Right hindlimb (tissue), 1 donor: ENCODE data around the gene RASA3.
A peak's percentile ranks its signal among the peaks of the same experiment; 100 is the strongest.

ENCODE experiments used
- DNase-seq: peaks from one replicate; pipeline ENCODE4 v3.0.0-alpha.2; 2018

Gene RASA3

DNA sequence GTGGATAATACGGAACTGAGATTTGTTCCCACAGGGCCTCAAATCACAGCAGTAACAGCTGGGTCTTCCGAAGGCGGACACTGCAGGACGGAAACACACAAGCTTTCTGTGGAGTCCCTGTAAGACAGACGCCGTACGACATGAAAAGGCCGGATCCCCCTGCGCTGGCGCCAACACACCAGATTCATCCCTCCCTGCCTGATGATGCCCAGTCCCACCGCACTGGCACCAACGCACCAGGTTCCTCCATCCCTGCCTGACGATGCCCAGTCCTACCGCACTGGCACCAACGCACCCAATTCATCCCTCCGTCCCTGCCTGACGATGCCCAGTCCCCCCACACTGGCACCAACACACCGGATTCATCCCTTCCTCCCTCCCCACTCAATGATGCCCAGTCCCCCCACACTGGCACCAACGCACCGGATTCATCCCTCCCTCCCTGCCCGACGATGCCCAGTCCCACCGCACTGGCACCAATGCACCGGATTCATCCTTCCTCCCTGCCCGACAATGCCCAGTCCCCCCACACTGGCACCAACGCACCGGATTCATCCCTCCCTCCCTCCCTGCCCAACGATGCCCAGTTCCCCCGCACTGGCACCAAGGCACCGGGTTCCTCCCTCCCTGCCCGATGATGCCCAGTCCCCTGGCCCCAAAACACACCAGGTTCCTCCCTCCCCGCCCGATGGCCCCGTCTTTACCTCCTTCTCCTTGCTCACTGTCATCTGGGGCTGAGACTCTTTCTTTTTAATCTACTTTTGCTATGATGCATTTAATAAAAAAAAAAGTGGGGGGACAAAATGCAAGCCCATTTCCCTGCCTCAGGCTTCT, 55.1 kb downstream of the RASA3 start:
- DNase-seq: peak; percentile 15

DNA sequence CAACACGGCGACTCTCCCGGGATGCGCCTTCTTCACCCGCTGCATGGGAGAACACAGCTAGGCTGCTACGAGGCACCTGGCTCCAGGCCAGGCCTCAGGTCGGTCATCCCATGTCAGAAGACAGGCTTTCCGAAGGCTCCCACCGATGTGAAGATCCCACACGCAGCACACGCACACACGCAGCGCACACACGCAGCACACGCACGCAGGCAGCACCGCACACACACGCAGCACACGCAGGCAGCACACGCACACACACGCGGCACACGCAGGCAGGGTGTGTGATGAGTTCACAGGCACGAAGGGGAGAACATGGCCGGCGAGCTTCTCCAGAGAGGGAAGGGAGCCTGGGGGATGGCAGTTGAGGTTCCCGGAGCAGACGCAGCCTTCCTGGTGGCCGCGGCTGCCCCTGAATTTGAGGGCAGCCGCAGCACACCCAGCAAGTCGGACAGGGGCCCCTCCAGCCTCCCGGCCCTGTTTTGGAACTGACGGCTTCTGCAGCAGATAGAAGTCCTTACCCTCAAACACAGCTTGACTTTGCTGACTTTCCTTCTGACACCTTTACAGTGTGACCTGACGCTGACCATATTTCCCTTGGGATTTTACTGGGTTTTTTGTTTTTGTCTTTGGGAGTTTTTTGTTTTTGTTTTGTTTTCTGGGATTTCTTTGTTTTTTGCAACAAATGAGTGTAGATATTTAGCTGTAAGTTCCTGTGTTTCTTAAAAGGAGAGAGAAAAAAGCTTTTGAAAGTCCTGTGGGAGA, 55.9 kb downstream of the RASA3 start:
- peak; percentile 19 for DNase-seq

DNA sequence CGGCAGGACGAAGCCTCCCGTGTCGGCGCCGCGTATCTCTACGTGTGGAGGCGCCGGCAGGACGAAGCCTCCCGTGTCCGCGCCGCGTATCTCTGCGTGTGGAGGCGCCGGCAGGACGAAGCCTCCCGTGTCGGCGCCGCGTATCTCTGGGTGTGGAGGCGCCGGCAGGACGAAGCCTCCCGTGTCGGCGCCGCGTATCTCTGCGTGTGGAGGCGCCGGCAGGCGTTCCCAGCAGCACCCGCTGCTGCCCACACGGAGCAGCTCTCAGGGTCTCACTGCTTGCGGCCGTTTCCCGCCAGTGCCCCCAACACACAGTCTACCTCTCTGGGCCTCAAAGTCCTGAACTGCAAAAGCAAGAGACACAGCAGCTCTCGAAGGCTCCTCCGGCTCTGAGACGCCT, 56.6 kb downstream of the RASA3 start:
- peak; percentile 4 for DNase-seq

DNA sequence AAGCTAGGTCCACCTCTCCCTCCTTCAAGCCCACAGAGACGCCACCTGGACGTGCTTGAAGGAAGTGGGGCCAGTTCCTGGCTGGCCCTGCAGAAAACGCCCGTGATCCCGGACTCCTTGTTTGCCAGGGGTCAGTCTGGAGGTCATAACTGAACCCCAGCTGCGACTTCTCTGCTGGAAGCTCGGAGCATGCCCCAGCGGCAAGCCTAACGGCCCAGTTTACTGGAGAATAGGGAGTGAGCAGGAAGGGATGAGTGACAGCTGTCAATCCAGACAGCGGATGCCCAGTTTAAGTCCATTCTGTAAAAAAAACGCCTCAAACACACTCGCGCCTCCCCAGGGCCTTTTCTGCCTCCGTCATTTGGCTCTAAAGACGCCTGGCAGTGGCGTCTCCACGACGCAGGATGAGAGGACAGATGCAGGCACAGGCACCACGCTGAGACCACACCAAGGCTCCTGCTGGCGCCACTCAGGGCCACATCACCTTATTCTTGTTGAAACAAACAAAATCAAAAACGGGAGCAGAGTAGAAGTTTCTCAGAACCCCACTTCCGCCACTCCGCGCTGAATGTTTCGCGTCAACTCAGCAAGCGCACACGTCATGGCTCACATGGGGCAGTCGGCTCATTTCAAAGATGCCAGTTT, 57.6 kb downstream of the RASA3 start:
- peak; percentile 27 for DNase-seq

DNA sequence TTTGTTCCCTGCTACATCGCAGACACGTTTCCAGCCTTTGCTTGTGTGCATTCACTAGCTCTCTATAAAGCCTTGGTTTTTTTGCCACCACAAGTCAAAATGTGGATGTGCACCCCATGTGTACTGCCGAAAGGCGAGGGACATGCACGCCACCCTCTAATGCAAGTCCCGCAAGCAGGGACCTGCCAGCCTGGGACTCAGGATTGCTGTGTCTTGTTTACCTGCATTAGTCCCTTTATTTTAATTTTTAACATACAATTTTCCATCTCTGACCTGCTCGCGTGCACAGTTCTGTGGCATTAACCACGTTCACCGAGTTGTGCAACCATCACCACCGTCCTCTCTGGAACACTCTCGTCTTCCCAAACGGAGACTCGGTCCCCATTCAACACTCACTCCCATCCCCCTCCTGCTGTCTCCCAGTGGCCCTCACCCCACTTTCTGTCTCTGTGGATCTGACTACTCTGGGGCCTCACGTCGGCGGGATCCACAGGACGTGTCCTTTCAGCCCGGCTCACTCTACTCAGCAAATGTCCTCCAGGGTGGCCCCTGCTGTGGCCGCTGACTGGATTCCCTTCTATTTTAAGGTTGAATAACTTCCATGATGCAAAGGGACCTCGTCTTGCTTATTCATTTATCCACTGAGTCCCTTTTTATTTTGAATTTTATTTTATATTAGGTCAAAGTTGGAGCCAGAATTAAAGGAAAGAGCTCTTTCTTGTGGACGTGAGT, 58.4 kb downstream of the RASA3 start:
- DNase-seq: peak; percentile 14

DNA sequence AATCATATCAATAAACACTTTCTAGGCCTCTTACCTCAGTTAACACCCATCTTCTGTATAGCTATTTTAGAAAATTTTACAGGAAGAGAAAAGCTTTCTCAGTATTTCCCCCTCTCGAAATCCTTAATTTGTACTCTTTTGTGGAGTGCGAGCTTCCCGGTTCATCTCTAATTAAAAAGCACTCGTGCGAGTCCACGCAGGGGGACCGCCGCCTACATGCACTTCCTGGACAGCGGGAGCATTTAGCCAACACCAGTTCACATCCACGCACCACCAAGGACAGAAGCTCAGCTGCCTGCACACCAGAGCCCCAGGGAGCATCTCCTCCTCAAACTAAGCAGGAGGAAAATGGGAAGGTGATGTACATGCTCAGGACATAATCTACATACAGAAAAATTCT, 60.0 kb downstream of the RASA3 start:
- peak; percentile 7 for DNase-seq

DNA sequence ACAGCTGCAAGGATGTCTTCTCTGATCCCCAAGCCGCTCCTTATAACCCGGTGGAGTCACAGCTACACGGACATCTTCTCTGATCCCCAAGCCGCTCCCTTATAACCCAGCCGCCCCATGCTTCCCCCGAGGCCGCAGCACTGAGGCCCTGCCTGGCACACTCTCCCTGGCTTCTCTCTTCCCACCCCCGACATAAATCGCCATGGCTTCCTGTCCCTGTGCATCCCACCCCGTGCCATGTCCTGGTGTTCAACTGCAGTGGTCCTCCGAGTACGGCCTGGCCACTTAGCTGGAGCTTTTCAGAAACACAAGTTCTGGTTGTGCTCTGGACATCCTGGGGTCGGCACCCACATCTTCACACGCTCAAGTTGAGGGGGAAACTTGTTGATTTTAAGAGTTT, 60.4 kb downstream of the RASA3 start:
- DNase-seq: peak; percentile 20

DNA sequence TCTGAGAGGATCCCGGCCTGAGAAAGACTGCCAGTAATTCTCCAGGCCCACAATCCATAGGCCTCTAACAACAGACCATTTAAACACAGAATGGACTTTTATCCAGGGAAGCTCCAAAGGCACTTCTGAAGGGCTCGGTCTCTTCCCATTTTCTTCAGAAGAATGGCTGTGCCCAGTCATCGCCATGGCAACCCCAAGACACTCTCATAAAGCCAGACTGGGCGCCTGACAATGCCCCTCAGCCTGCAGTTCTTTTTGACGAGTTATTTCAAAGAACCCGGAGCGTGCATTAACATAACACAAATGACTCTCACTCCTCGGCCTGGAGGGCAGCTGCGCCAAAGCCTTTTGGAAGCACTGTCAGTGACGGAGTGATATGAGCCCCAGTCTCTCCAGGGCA, 61.0 kb downstream of the RASA3 start:
- DNase-seq: peak; percentile 6

DNA sequence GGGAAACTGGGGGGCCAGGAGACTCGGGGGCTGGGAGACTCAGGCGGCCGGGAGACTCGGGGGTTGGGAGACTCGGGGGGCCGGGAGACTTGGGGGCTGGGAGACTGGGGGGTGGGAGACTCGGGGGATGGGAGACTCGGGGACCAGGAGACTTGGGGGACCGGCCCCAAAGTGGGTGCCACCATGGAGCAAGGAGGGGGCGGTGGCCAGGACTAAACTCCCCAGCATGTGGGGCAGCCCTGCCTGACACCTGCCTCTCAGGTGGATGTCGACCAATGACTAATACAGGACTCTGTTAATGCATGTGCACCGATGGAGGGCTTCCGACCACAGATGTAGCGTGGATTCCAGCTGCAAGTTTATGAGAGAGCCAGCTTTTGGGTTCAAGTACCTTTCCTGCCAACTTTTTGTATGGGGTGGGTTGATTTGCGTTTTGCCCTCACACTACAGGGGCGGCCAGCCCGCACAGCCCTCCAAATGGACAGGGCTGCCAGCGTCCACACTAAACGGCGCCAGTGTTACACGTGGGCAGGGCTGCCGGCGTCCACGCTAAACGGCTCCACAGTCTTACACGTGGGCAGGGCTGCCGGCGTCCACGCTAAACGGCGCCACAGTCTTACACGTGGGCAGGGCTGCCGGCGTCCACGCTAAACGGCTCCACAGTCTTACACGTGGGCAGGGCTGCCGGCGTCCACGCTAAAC, 62.2 kb downstream of the RASA3 start:
- no peak for DNase-seq

DNA sequence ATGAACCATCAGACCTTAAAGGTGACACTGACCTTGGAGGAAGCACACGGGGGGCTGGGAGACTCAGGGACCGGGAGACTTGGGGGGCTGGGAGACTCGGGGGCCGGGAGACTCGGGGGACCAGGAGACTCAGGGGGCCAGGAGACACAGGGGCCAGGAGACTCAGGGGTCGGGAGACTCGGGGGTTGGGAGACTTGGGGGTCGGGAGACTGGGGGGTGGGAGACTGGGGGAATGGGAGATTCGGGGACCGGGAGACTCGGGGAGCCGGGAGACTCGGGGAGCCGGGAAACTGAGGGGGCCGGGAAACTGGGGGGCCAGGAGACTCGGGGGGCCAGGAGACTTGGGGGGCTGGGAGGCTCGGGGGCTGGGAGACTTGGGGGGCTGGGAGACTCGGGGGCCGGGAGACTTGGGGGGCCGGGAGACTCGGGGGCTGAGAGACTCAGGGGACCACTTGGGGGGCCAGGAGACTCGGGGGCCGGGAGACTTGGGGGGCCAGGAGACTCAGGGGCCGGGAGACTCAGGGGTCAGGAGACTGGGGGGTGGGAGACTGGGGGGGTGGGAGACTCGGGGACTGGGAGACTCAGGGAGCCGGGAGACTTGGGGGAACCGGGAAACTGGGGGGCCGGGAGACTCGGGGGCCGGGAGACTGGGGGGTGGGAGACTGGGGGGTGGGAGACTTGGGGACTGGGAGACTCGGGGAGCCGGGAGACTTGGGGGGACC, 62.9 kb downstream of the RASA3 start:
- DNase-seq: peak; percentile 20

DNA sequence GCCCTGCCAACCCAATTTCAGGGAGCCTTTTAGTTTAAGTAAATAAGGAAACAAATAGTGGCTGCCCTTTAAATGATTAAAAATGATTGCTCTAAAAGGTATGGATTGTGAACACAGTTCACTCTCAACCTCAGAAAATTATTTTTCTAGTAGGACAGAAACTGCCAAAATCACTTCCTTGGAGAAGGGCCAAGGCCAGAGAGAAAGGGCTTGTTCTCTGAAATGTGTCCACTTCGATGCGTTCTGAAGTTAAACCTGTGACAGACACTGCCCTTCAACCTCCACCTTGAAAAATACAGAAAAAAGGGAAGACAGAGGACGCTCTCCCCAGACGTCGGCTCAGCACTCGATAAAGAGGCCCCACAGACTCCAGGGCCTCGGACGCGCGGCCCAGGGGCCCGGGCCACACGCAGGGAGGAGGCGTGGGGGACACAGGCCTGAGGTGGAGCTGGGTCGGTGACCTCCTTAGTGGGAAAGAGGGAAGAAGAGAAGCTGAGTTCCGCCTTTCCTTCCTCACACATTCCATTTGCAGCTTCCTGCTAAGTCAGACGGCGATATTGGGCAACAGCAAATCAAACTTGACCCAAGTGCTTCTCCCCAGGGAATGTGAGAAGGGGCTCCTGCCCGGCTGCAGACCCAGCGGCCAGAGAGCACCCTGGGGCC, 63.6 kb downstream of the RASA3 start:
- DNase-seq: no peak

DNA sequence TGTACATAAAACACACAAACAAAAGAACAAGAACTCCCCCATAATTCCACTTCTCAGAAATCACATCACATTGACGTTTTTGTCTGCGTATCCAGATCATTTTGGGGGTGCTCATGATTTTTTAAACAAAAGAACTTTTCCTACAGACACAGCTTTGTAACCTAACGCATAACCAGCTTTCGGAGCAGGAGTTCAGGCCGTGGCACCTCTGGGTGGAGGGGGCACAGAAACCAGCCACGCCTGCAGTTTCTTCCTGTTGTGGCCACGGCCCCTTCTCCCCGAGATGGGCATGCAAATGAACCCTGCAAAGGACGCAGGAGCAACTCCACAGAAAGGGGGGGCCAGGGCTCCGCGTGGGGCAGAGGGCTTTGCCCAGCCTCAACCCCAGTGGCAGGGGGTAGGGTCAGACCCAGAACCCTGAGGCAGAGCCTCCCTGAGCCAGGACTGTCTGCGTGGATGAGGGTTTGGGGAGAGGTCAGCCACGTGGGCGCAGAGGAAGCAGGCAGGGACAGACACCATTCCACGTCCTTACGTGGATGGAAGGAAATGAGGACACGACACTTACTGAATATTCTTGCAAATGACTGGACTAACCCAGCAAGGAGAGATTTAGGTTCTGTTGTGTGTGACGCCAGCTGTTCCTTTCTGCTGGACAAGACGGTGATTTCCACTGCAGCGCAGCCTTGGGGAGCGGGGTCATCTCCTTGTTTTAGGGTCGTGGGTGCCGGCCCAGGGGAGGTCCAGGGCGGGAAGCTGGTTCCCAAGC, 64.4 kb downstream of the RASA3 start:
- DNase-seq: no peak

DNA sequence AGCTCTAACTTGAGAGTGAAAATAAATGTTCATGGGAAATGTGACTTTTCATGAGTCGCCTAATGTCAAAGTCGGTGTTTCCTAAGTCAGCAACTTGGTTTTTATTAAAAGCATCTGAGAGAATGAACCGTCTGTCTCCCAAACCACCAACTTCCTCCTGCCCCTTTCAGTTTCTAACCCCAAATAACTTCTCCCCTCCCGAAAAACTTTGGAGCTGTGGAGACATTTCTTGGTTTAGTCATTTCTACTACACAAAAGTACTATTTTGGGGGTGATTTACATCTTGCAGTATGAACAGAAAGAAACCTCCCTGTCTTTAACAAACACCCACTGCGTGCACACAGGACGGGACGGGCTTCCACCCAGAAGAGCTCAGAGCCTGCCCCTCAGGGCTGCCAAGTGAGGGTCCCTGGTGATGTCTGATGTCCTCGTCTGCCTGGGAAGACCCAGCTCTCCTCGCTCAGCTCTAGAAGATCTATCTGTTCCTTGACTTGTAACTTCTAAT, 65.0 kb downstream of the RASA3 start:
- no peak for DNase-seq

DNA sequence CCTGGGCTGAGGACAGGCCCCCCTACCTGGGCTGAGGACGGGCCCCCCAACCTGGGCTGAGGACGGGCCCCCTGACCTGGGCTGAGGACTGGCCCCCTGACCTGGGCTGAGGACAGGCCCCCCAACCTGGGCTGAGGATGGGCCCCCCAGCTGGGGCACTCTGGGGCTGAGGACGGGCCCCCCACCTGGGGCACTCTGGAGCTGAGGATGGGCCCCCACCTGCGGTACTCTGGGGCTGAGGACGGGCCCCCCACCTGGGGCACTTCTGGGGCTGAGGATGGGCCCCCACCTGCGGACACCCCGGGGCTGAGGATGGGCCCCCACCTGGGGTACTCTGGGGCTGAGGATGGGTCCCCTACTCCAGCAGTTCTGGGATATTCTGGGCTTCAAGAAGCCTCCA, 65.5 kb downstream of the RASA3 start:
- DNase-seq: no peak

DNA sequence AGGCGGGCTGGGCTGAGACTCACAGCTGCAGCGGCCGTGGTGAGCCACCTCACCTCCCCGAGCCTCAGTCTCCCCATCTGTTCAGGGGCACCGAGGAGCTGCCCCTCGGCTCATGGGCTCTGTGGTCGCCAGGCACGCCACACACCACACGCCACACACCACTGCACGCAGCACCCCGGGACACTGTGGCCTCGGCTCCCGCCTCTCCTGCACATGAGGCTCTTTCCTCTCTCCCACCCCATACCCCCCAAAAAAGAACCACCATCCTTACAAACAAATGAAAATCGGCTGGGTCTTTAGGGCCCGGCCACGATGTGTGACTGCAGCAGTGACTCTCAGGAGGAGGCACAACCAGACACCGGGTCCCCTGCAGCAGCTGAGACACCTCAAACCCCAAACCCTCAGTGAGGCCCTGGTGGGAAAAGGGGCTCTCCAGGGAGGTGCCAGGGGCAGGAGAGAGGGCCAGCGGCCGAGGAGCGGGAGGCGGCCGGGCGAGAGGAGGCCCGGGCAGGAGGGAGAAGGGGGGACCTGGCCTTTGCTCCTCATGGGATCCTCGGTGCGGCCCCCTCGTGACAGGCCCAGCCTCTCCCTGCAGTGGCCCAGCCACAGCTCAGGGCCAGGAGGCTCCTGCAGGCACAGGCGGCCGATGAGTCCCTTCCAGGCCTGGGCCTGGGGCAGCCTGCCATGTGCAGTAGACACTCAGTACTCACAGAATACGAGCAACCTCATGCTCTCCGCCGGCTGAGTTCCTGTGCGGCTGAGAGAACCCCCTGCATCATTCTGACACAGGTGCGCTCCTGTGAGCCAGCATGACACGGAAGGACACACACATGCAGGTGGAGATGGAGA, 66.3 kb downstream of the RASA3 start:
- DNase-seq: no peak

DNA sequence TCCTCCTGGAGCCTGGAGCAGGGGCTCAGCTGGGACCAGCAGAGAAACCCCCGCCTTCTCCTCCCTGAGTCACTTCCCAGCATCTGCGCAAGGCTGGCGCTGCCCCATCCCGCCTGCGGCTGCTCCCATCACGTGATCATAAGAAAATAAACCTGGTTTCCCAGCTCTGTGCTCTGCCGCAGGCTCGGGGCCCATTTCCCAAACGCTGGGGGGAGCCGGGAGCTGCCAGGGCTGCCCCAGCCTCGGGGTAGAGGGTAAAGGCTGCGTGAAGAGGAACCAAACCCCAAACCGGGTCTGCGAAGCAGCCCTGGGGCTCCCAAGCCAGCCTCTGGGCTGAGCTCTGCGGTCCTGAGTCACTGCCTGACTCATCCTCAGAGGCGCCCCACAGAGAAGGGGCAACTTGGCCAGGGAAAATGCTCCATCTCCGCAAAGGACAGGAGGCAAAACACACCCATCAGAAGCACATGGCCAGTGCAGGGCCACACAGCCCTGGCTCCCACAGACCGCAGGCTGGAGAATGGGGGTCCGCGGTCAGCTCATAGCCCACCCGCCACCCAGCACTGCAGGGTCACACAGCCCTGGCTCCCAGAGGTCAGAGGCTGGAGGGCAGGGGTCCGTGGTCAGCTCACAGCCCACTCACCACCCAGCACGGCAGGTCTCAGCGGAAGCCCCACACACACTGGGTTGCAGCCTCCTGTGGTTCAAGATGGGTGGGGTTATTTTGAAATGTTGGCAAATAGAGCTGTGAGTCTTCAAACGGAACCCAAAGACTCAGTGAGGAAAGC, 67.1 kb downstream of the RASA3 start:
- peak; percentile 96 for DNase-seq

DNA sequence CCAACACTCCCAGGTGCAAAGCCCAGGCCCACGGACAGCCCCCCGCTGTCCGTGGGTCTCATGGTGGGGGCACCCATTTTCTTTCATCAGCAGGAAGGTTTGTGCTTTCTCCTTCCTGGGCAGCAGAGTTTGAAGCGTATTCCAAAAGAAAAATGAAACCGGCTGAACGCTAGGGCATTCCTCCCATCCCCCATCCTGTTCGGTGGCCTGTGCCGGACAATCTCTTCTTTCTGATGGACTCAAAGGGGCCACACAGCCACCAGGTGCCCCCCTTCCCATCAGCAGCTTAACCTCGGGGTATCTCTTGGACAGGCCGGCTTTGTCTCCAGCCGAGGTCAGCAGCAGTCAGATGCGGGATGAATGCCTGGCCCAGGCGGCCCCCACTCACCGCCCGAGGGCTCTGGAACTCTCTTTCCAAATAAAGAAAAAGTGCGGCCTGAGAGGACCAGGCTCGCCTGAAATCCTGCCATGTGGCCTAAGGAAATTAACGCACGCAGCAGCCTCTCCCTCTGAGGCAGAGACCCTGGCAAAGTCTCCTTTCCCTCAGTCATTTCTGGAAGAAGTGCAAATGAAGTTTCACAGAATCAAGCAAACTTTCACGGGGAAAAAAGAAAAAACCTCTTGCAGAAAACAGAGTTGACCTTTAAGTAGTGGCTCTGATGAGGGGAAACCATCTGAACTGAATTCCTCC, 67.8 kb downstream of the RASA3 start:
- no peak for DNase-seq
